HG03159 (cell line): ENCODE results near the gene ACADVL.

Experiments used
- ATAC-seq: cut with Tn5 transposase; IDR thresholded peaks from one replicate; pipeline ENCODE4 v1.9.1; 2021; ENCODE audit warnings: mild to moderate bottlenecking, moderate library complexity; ENCODE audit not compliant: unreplicated experiment

The ACADVL gene

DNA sequence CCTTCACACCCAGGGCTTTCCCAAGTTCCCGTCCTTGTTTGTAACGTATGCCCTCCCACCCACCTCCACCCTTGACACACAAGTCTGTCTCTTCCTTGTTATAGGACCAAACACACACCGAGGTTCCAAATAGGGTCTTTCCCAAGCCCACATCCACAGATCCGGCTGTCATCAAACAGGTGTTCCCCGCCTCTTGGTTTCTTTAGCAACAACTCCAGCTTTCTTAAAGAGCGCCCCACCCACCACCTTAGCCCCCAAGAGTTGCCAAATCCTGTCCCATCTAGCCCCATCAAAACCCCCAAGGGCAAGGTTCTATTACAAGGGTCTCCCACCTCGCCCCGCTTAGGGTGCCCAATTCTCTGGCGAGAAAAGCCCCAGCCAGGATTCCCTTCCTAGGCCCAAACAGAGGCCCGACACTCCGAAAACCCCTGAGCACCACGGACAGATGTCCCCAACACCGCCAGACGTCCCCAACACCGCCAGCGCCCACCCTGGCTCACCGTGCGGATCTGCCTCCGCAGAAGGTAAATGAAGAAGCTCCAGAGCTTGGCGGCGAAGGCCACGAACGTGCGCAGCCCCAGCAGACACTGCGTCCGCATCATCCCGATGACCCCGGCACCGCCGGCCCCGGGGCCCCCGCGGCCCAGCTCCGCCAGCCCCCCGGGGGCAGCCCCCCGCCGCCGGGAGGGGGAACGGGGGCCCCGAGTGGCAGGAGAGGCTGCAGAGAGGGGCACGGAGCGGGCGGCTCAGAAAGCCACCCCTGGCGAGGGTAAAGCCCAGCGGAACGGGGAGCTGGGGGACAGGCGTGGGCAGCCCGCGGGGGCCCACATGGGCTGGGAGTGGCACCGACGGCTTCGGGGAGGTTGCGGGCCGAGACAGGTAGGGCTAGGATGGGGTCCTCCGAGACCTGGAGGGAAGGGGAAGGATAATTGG is 31.2 kb downstream of the ACADVL start:
- no peak for ATAC-seq

DNA sequence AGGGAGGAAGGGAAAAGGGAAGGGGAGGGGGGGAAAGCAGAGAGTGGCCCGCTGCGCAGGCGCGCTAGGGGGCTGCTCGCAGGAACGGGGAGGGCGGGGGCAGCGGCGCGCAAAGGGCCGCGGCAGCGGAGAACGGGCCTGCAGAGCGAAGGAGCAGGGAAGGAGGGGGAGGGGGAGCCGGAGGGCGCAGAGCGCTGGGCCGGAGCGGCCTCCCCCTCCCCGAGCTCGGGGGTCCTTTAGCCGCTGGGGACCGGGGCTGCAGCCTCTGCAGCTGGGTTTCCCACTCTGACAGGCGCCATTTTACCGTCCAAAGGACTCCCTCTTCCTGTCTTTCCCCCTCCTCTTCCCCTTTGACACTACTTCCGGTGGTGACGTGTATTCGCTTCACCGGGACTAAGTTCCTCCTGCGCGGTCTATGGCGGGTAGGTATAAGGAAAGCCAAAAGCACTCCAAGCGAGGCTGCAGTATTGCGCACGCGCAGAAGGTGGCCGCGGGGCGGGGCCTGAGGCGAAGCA is 32.0 kb downstream of the ACADVL start, which contains the start of gene CTDNEP1:
CTDNEP1 (minus strand) TSS at position 74 of the 515 bp plus-strand sequence. CDS start 438 bp downstream, outside the sequence.
- ATAC-seq: peak; percentile 85

DNA sequence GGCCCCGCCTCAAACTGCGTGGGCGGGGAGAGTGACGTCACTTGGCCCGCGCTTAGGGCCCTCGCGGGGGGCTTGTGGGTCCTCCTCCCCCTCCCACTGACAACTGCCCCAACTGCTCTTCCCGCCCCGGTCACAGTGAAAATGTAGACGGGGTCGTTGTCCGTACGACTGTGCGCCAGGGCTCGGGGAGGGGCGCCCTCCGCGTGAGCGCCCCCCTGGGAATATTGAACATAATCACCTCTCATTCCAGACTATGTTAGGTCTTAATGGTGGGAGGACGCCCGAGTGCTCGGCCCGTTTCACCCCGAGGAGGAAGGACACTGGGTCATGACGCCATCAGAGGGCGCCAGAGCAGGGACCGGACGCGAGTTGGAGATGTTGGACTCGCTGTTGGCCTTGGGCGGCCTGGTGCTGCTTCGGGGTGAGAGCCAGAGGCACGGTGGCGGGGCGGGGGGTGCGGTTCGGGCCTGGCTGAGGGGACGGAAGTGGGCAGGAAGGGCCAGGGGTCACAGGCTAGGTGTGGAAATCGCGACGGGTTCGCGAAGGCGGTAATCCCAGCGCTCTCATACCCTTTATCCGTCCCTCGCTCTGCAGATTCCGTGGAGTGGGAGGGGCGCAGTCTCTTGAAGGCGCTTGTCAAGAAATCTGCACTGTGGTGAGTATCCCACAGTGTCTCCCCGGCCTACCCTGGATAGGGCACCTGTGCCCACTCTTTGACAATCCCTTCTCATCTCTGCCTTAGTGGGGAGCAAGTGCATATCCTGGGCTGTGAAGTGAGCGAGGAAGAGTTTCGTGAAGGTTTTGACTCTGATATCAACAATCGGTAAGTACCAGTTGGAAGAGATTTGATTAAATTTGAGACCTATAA is 32.7 kb downstream of the ACADVL start, which contains the start of gene ELP5:
ELP5 (plus strand) TSS at position 40 of the 868 bp plus-strand sequence; CDS start at position 376, 336 bp downstream.
- peak; percentile 59 for ATAC-seq

DNA sequence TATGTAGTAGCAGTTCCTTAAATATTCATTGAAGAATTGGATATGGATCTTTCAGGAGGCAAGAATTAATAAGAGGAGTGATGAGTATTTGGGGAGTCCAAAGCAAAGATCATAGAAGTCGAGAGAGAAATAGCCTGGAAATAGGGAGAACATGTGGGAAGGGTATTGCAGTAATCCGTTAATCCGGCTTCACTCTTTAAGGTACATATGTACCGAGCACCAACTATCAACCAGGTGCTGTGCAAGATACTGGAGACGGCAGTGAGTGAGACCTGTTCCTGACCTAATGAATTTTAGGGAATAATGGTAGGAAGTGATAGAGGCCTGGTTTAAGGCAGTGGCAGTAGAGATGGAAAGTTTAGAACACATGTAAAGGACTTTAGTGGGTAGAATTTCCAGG is 33.3 kb downstream of the ACADVL start:
- ATAC-seq: no peak

DNA sequence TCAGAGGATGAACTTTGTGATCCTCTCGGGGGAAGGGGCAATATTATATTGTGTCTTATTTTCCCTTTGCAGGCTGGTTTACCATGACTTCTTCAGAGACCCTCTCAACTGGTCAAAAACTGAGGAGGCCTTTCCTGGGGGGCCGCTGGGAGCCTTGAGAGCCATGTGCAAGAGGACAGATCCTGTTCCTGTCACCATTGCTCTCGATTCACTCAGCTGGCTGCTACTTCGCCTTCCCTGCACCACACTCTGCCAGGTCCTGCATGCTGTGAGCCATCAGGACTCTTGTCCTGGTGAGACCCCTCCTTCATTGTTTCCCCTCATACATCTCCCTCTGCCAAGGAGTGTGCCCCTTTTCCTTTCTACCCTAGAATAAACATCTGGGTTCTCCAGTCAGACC is 34.8 kb downstream of the ACADVL start:
- ATAC-seq: no peak

DNA sequence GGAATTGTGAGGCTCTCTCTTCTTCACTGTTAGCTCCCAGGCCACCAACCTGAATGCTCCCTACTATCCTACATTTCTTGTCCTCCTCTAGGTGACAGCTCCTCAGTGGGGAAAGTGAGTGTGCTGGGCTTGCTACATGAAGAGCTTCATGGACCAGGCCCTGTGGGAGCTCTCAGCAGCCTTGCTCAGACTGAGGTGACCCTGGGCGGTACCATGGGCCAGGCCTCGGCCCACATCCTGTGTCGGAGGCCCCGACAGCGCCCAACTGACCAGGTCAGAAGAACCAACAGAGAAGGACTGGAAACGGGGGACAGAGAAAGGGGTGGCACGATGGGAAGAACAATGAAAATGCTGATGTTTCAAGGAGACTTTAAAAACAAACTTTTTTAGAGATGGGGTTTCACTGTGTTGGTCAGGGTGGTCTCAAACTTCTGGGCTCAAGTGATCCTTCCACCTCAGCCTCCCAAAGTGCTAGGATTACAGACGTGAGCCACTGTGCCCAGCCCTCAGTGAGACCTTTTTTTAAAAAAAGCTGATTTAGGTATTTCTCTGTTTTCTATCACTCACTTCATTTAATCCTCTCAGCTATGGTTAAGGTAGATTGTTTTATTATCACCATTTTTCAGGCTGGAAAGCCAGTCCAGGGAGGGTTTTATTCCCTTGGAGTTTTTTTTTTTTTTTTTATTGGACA is 37.2 kb downstream of the ACADVL start:
- ATAC-seq: no peak

DNA sequence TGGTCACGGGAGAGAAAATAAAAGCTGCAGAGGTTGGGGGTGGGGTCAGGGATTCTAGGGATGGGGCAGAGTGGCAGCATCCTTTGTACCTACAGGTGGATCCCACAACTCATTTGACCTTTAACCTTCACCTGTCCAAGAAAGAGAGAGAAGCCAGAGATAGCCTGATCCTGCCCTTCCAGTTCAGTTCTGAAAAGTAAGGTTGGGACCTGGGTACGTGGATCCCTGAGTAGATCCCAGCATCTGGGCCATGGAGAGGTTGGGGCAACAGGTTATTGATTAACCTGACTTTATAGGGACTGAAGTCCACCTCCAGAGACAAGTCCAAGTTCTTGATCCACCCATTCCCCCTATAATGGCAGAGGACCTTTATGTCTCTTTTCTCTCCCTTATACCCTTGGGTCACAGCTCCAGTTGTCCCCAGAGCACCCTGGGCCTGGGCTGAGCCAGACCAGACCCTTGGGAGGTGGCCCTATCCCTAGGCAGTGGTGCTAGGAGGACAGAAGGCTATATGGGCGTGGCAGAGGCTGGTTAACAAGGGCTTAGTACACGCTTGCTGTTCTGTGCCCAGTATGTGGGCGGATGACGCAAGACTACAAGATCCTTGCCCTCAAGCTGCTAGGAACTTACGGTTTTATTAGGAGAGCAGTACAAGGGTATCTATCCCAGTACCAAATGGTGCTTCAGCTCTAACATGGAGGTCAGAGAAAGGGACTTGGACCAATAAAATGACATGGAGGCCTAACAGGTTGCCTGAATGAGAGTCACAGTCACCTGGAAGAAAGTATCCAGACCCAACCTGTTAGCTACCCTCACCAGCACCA is 39.2 kb downstream of the ACADVL start:
- no peak for ATAC-seq

DNA sequence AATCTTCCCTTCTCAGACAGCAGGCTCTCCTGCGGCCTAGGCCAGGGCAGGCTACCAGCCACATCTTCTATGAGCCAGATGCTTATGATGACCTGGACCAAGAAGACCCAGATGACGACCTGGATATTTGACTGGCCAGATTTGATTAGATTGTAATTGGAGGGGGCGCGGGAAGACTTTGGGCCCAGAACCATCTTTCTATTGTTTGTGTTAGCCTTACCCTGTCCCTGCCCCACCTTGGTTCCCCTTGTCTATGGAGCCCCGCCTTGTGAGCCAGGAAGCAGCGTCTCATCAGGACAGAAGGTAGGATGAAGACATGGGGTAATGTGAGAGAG is 39.8 kb downstream of the ACADVL start:
- no peak for ATAC-seq

DNA sequence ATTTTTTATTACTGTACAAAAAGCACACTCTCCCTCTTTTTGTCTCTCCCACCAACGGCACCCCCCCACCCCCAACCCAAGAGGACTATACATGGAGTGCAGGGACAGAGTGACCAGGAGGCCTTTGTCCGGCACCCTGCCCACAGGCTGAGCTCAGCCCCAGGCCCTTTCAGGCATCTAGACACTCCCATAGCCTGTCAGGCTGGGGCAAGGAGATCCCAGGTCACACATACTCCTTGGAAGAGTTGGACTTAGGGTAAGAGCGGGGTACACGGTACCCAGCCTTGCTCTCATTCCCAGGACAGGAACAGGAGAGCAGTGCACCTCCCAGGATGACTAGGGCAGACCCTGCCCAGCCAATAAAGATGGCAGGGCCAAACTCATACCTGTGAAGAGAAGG is 40.4 kb downstream of the ACADVL start:
- no peak for ATAC-seq

DNA sequence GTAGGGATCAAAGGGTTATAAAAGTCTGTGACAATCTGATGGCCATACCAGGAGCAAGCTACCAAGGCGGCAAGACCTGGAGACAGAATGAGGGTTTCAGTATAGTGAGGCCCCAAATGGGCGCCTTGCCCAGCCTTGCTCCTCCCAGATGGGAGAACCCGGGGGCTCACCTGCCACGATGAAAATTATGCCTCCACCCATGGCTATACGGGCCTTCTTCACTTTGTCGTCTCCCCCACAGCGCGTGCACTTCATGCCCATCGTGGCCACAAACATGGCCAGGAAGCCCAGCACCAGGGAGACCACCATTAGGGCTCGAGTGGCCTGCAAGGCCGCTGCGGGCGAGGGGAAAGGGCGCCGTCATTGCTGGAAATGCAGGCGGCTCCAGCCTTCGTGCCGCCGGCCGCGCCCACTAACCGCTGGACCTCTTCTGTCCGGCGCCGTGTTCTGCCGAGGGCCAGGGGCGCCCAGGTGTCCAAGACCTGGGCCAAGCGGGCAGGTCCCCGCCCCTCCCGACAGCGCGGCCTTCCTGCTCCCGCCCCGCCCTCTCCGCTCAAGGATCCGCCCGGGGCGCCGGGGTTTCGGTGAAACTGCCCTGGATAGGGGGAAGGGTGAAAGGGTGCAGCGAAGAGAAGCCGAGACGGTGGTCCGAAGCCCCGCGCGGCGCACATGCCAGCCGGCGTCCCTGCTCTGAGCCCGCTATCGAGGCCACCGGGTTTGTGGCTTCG is 41.1 kb downstream of the ACADVL start:
- no peak for ATAC-seq

DNA sequence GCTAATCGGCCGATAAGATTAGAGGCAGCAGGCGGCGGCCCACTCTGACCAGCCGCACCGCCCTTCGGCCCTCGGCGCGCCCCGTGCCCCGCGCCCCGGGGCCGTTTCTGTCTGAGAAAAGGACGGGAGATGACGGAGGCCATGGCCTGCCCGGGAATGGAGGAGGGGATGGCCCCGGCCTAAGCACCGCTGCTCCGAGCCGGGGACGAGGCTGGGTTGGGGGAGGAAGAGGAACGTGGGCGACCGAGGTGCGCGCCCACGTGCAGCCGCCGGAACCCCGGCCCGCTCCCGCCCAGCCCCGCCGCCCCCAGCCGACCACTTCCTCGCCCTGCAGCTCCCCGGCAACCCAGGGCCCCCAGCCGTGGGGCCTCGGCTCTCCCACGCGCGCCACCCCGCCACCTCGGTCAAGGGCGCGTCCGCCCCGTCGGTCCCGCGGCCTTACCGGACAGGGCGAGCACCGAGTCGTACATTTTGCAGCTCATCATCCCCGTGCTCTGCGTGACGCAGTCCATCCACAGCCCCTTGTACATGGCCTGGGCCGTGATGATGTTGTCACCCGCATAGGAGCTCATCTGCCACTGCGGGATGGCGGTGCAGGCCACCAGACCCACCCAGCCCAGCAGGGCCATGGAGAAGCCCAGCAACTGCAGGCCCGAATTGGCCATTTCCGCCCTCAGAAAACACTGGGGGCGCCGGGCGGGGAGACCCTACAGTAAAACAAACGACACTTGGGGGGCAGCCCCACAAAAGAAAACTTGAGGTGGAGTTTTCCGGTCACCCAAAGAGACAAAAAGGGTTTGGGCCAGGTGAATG is 41.8 kb downstream of the ACADVL start:
- ATAC-seq: no peak

DNA sequence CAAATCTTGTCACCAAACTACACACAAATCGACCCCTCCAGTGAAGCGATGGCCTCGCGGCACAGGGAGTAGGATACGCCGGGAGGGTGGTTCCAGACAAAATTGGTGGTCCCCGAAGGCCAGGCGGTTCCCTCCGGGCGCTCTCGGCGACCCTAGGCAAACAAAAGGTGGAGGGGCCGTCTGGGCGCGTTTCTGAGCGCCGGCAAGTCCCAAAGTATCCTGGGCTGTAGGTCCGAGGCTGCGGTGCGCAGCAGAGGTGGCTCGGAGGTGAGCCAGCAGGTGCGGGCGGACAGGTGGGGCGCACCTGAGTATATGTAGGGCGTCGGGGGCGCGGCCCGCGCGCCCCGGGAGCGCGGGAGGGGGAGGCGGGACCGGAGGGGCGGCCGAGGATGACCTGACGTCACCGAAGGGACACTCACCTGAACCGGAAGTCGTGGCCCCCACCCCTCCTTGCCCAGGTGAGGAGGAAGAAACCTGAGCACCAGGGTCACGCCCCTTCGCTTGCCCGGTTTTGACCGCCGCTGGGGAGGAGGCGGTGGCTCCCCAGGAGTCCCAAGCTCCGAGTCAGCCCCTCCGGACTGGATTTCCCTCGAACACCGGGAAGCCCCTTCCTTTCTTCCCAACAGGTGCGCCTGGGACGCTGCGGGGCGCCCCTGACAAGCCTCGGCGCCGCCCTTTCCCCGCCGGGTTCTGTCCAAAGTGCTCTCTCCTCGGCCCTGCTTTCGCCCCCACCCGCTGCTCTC is 42.6 kb downstream of the ACADVL start, which contains the start of gene CLDN7:
CLDN7 (minus strand) TSS at position 287 of the 743 bp plus-strand sequence. CDS start 435 bp downstream, outside the sequence.
- no peak for ATAC-seq

DNA sequence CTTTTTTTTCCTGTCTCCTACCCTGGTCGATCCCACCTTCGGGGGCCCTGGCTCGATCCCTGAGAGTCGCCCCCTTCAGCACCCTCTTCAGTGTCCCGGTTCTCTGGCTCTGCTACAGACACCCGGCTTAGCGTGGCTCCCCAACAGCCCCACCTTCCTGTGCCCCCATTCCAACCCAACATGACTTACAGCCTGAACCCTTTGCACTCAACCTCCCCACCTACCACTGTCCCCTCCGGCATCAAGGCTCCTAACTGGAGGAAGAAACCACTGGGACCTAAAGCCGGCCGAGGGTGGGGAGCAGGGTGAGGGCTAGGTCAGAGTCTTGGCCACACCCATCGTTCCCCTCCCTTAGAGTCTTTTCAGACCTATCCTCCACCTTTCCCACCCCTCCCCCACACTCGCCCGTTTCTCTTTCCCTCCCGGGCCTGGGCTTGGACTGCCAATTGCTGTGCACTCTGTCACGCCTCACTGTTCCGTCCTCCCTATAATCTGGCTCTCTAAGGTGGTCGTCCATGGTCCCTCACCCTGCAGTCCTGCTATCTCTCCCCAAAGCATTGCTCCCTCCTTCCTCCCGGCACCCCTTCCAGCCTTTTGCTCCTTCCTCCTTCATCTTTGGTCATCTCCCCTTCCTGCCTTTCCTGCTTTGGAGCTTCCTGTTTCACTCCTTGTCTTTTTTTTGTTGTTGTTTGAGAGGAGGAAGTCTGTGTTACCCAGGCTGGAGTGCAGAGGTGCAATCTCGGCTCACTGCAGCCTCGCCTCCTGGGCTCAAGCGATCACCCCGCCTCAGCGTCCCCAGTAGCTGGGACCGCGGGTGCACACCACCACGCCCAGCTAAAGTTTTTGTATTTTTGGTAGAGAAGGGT is 43.4 kb downstream of the ACADVL start:
- no peak for ATAC-seq

DNA sequence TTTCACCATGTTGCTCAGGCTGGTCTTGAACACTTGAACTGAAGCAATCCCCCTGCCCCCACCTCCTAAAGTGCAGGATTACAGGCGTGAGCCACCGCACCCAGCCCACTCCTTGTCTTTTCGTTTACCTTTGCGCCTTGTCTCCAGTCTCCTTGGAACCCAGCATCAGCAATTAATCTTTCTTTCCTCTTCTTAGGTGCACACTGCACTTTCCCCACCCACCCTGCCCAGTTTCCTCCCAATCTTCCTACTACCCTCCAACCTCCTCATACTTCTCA is 44.0 kb downstream of the ACADVL start:
- no peak for ATAC-seq

DNA sequence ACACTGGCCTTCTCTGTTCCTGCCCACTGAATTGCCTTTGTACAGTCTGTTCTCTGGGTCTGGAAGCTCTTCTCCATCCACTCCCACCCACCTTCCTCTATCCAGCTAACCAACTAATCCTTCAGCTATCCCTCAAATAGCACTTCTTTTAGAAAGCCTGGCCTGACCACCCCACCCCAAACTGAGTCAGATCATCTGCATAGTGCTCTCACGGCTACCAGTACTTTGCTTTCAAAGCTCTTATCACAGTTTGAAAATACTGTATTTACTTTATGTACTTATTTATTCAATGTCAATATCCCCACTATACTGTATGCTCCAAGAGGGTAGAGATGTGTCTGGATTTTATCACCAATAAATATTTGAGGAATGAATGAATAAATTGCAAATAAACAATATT is 47.0 kb downstream of the ACADVL start:
- ATAC-seq: no peak
